Fibroblast of the aortic adventitia (primary cell): ENCODE measurements around the gene NPR3. TPM values are rescaled to one million over a fixed set of nuclear protein-coding genes. Genes with fewer than 3 reads are reported as not detected.

Experiments
- DNase-seq: peaks from one replicate; pipeline ENCODE4 v3.0.0-alpha.2; 2010; ENCODE audit warnings: low read depth
- H3K4me3 ChIP-seq: 2 replicates; pipeline ENCODE4 v1.5.1; 2011; ENCODE audit warnings: low read depth, mild to moderate bottlenecking, control low read depth, low read length, moderate library complexity
- CTCF ChIP-seq: IDR thresholded peaks from 2 replicates; pipeline ENCODE4 v1.5.1; 2011; ENCODE audit warnings: mild to moderate bottlenecking, low read length, control low read depth, inconsistent platforms; ENCODE audit not compliant: insufficient read depth
- total RNA-seq: library from RNA; depleted of rRNA; stranded (reverse); fragments of >200 nt; gene quantifications from 2 replicates; pipeline ENCODE4 v1.2.3, GENCODE V29; 2012; ENCODE audit warnings: low replicate concordance

NPR3 gene
- total RNA-seq, 1 donor: 23.7 TPM

DNA sequence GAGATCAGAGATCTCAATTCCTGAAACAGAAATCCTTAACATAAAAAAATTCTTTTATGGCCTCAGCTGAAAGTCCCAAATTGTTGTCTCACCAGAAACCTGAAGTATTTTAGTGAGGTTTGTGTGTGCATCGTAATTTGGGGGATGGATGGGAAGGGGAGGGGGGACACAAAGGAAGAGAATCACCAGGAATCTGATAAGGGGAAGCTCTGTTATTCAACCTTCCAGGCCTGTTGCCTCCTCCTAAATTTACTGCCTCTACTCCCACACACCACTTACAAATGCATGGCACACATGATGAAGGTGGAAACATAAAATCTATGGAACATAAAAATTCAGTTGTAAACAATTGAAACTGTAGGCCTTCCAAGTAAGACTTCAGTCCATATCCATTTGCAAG is 97.7 kb downstream of the NPR3 start:
- no peak overlapping the region for H3K4me3 ChIP-seq
- DNase-seq: no peak
- no peak for TF ChIP-seq CTCF

- DNase-seq: peak; percentile 95
- no peak for TF ChIP-seq CTCF
- H3K4me3 ChIP-seq: no peak overlapping the region
Observed at GRCh38 chr5:32810804-32811203, 99.7 kb downstream of the NPR3 start.

- no peak for DNase-seq
- no peak overlapping the region for H3K4me3 ChIP-seq
- TF ChIP-seq CTCF: no peak
Observed at GRCh38 chr5:32812399-32812798, 101.3 kb downstream of the NPR3 start.

GRCh38 chr5:32814141-32814540 is 103.0 kb downstream of the NPR3 start:
- H3K4me3 ChIP-seq: no peak overlapping the region
- TF ChIP-seq CTCF: no peak
- no peak for DNase-seq

DNA sequence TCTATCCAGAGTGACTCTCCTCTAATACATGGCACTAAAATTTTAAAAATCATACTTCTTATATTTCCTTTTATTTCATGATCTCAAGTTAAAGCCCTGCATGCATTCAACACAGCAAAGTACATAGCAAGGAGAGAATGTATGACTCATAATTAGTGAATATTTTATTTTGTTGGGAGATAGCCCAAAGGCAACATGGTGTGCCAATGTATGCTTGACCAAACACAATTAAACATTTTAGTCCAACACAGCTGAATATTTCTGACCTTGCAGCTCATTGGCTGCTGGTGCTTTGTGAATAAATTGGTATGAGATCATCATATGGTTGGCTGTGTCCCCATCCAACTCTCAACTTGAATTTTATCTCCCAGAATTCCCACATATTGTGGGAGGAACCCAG is 103.5 kb downstream of the NPR3 start:
- no peak for TF ChIP-seq CTCF
- H3K4me3 ChIP-seq: no peak overlapping the region
- DNase-seq: peak; percentile 90

- H3K4me3 ChIP-seq: no peak overlapping the region
- no peak for TF ChIP-seq CTCF
- DNase-seq: no peak
Observed at GRCh38 chr5:32827981-32828380, 116.9 kb downstream of the NPR3 start.

DNA sequence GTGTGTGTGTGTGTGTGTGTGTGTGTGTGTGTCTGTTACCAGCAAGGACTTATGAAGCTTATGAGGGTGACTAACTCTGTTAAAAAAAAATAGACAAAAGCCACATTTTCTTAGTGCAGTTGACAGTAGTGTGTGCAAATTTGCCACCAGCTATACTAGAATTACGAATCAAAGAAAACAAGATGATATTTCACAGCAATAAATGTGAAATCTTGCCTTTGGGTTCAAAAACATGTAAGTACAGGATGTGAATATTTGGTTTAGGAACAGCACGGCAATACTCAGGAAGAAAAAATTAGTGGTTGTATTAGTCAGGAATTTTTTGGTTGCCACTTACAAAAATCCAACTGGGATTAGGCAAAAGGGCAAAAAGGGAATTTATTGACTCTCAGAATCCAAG is 117.4 kb downstream of the NPR3 start:
- TF ChIP-seq CTCF: no peak
- no peak for DNase-seq

More for the DNA sequence above, 117.4 kb downstream of the NPR3 start:
- H3K4me3 ChIP-seq: no peak overlapping the region
